HG03460 (cell line): Measurements from ENCODE around the gene ORC1.
A peak's percentile ranks its signal among the peaks of the same experiment; 100 is the strongest.
"Not testable (repeated sequence)": the region's sequence is repeated elsewhere in the genome, so short reads cannot be mapped to it uniquely, and the experiment has no call there.

Source experiments
- ATAC-seq: cut with Tn5 transposase; IDR thresholded peaks from one replicate; pipeline ENCODE4 v1.9.1; 2021; ENCODE audit not compliant: unreplicated experiment

The ORC1 gene

GRCh38 chr1:52393174-52393573 is 11.0 kb downstream of the ORC1 start:
- no peak for ATAC-seq

- no peak for ATAC-seq
Measured at GRCh38 chr1:52386458-52386857, 17.8 kb downstream of the ORC1 start.

GRCh38 chr1:52385376-52385775 is 18.8 kb downstream of the ORC1 start:
- ATAC-seq = no peak

- ATAC-seq = not testable (repeated sequence)
Measured at GRCh38 chr1:52369851-52370250, 34.4 kb downstream of the ORC1 start.

GRCh38 chr1:52368383-52369172 is 35.6 kb downstream of the ORC1 start:
- ATAC-seq = no peak

- no peak for ATAC-seq
Measured at GRCh38 chr1:52367272-52367671, 37.0 kb downstream of the ORC1 start.

GRCh38 chr1:52366517-52366827 is 37.8 kb downstream of the ORC1 start:
- ATAC-seq = no peak

GRCh38 chr1:52365746-52366516 is 38.3 kb downstream of the ORC1 start, which contains the start of gene CC2D1B:
Gene CC2D1B (minus strand): TSS chr1:52366205. CDS start chr1:52364620, 1,585 bp downstream.
- peak; percentile 88 for ATAC-seq

- no peak for ATAC-seq
Measured at GRCh38 chr1:52365071-52365745, 39.0 kb downstream of the ORC1 start.

- ATAC-seq = no peak
Measured at GRCh38 chr1:52364235-52364839, 39.9 kb downstream of the ORC1 start.

- ATAC-seq = no peak
Measured at GRCh38 chr1:52360595-52360968, 43.6 kb downstream of the ORC1 start.

GRCh38 chr1:52359676-52360594 is 44.3 kb downstream of the ORC1 start:
- no peak for ATAC-seq

GRCh38 chr1:52358851-52359497 is 45.2 kb downstream of the ORC1 start:
- no peak for ATAC-seq

GRCh38 chr1:52357397-52357796 is 46.8 kb downstream of the ORC1 start:
- no peak for ATAC-seq

- ATAC-seq = no peak
Measured at GRCh38 chr1:52356818-52357355, 47.3 kb downstream of the ORC1 start.

- ATAC-seq = no peak
Measured at GRCh38 chr1:52355847-52356505, 48.2 kb downstream of the ORC1 start.

- no peak for ATAC-seq
Measured at GRCh38 chr1:52355436-52355835, 48.8 kb downstream of the ORC1 start.

GRCh38 chr1:52352690-52353089 is 51.5 kb downstream of the ORC1 start:
- ATAC-seq = no peak

- ATAC-seq = no peak
Measured at GRCh38 chr1:52348704-52349300, 55.4 kb downstream of the ORC1 start.
